ENCODE measurements around the gene CDH22.

Gene CDH22

GRCh38 chr20:46343348-46343974 is 35.2 kb upstream of the CDH22 start:
- DNase-seq, result no peak

DNA sequence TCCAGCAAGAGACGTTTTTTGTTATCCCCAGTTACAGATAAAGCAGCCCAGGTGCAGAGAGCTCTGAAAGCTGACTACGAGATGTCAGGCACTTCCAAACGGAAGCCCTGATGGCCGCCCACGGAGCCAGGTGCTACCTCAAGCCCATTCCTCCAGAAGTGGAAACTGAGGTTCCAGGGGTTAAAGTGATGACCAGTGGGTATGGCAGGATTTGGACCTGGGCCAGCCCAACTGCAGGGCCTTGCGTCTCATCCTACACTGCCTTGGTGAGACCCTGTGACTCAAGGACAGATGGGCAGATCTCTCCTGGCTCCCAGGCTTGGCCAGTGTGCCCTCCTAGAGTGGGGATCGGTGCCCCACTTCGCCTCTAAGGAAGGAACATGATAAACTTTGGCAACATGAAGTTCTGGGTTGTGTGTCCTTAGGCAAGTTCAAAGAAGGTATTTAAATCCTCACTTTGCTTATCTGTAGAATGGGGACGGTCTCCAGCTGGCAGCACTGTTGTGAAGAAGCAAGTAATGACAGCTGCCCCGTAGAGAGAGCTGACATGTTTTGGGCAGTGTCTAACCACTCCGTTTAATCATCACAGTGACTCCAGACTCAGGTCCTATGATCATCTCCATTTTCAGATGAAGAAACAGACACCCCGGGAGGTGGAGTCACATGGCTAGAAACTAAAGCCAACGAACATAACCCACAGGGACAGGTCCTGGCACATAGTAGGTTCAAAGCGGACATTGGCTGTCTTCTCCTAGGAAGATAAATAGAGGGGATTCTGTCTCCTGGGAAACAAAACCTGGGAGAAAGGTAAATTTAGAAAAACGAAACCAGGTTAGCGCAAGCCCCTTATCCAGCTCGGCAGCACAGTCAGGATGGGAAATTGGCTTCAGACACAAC is 34.4 kb upstream of the CDH22 start:
- DNase-seq, result no peak

GRCh38 chr20:46342010-46342378 is 33.7 kb upstream of the CDH22 start:
- DNase-seq, result no peak

GRCh38 chr20:46341074-46342009 is 33.0 kb upstream of the CDH22 start:
- no peak for DNase-seq

- DNase-seq, result no peak
These were observed 30.7 kb upstream of the CDH22 start for GRCh38 chr20:46339037-46339436.

DNA sequence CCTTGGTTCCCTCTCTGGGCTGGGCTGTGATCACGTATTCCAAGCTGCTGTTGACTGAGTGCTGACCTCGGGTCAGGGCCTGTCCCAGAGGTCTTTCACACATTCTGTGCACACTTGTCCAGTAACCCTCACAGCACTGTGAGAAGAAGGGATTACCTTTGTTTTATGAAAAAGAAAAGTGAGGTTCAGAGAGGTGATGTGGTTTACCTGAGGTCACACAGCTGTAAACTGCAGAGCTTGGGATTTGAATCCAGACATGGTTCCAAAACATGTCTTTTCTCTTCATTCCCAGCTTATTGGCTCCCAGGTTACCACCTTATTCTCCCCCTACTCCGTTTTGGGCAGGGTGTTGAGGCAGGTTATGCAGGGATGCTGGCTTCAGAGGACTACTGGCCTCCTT is 28.4 kb upstream of the CDH22 start:
- no peak for DNase-seq

- DNase-seq, result no peak
These were observed 26.1 kb upstream of the CDH22 start for GRCh38 chr20:46334303-46334904.

GRCh38 chr20:46333161-46333991 is 25.1 kb upstream of the CDH22 start:
- DNase-seq, result no peak

GRCh38 chr20:46332373-46333160 is 24.3 kb upstream of the CDH22 start:
- no peak for DNase-seq

GRCh38 chr20:46331611-46332361 is 23.5 kb upstream of the CDH22 start:
- no peak for DNase-seq

DNA sequence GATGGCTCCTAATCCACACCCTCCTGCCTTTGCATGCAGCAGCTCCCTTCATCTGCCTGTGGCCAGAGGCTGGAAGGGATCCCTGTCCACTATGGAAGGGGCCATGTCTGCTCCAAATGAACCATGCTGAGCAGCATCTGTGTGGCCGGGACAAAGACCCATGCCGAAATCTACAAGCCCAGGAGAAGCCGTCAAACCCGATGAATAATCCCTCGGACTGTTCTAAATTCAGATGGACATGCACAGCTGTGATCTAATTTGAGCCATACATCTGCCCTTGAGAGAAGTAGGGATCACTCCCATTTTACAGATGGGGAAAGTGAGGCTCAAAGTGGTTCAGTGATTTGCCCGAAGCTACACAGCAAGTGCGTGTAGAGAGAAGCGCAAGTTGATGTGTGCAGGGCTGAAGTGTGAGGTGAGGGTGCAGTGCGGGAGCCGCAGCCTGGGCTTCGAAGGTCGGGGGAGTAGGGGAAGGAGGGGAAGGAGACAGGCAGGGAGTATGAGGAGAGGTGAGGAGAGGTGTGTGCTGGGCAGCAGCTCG is 22.6 kb upstream of the CDH22 start:
- DNase-seq, result no peak

- peak; percentile 84 for DNase-seq
These were observed 21.9 kb upstream of the CDH22 start for GRCh38 chr20:46330072-46330763.

GRCh38 chr20:46328200-46328882 is 20.0 kb upstream of the CDH22 start:
- DNase-seq, result no peak

DNA sequence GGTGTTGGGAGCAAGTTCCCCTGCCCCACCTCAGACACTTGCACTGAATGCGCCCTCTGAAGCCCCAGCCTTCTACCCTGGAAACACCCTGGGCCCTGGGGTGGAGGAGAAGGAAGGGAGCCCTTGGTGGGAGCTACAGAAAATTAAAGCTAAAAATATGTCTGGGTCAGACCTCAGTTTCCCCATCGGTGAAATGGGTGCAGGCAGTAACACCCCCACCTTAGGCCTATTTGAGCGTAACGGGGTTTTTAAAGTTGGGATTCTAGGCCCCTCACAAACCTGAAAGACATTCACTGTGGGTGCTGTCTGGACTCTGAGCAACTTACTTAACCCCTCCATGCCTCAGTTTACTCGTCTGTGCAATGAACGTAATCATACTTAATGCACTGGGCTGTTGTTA is 19.3 kb upstream of the CDH22 start:
- no peak for DNase-seq

- DNase-seq, result no peak
These were observed 17.5 kb upstream of the CDH22 start for GRCh38 chr20:46325789-46326188.

DNA sequence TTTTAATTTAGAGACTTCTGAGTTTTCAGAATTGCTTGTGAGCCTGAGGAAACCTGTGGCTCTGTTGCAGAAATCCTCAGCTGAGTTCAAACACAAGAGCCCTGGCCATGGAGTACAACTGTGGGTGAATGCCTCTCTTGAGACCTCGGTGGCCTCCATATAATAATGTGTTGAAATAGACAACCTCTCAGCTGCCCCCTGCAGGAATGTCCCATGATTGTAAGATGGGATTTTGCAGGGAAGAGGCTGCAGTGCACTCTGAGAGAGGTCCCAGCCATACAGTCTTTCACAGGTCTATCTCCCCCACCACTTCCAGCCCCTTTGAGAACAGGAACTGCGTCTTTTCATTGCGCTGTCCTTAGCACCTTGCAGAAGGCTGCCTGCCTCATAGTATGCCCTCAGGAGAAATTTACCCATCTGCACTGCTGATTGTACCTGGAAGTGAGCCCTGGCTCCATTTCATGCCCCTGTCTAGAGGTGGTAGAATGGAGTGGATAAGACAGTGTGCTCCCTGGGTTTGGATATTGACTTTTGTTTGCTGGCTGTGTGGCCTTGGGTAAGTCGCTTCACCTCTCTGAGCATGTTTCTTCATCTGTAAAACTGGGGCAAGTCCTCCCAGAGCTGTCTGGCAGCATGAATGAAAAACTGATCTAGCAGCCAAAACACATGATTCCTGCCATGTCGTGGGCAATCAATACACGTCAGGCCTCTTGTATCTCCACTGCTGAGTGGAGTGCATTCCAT is 16.8 kb upstream of the CDH22 start:
- no peak for DNase-seq

- DNase-seq, result no peak
These were observed 16.1 kb upstream of the CDH22 start for GRCh38 chr20:46324379-46324778.

- DNase-seq, result no peak
These were observed 15.3 kb upstream of the CDH22 start for GRCh38 chr20:46323557-46323956.

Data from NCI-H1092 (cell line).